ENCODE measurements around the gene SEPHS1.
"Not testable (repeated sequence)": the region's sequence is repeated elsewhere in the genome, so short reads cannot be mapped to it uniquely, and the experiment has no call there.

SEPHS1 gene, protein sequence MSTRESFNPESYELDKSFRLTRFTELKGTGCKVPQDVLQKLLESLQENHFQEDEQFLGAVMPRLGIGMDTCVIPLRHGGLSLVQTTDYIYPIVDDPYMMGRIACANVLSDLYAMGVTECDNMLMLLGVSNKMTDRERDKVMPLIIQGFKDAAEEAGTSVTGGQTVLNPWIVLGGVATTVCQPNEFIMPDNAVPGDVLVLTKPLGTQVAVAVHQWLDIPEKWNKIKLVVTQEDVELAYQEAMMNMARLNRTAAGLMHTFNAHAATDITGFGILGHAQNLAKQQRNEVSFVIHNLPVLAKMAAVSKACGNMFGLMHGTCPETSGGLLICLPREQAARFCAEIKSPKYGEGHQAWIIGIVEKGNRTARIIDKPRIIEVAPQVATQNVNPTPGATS

DNA sequence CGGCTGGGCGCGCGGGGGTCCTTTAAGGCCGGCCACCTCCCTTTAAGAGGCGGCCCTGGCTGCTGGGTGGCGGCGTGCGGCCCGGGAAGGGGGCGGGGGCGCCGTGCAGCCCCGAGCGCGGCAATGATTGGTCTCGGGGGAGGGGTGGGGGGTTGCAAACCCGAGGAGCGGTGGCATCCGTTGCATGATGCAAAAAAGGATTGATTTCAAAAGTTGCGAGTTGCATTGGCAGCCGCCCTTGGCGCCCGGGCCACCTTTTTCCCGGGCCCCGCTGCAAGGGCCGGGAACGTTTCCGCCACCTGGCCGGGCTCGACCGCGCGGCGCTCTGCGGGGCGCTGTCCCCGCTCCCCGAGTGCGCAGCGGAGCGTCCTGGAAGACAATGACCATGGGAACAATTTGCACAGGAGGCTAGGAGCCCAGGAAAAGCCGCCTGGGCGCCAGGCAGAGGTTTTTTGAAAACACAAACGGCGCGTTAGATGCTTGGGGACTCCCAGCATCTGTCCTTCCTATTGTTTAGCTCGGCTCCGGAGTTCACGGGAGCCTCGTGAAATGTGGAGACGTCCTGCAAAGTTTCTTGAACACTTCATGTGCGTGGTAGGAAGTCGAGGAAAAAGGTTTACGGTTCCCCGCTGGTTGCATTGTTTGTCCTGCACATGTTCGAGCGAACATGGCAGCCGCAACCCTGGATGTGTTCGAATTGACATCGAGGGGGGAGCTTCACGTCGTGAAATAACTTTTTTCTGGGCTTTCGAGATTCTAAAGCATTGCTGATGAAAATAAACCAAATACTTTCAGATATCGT, at the start of gene SEPHS1:
Gene SEPHS1, minus strand, starts transcription at position 78 of the 802 bp plus-strand sequence. CDS start 3,343 bp downstream, outside the sequence.
- DNase-seq (ENCODE audit: low read depth, low spot score), result peak; percentile 79

DNA sequence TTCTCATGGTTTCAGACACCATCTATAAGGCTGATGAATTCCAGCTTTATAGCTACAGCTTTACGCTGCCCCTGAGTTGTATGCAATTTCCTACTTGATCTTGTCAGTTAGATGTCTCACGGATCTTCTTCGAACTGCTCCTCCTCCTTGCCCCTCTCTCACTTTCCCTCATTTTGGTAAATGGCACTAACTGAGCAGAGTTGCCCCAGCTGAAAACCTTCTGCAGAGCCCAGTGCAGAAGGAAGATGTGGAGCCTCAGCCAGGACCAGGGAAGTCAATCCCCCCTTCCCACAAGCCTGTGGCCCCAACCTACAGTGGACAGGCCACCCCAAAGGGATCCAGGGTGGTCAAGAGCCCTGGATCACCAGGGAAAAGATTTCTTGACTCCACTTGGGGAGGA, 49.0 kb upstream of the SEPHS1 start:
- DNase-seq (ENCODE audit: low read depth, low spot score), result no peak

DNA sequence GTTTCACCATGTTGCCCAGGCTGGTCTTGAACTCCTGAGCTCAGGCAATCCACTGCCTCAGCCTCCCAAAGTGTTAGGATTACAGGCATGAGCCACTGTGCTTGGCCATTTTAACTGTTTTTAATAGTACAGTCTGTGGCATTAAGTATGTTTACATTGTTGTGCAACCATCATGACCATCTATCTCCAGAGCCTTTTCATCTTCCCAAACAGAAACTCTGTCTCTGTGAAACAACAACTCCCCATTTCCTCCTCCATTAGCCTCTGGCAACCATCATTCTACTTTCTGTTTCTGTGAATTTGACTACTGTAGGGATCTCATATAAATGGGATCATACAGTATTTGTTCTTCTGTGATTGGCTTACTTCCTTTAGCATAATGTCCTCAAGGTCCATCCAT, 48.3 kb upstream of the SEPHS1 start:
- no peak for DNase-seq (ENCODE audit: low read depth, low spot score)

DNA sequence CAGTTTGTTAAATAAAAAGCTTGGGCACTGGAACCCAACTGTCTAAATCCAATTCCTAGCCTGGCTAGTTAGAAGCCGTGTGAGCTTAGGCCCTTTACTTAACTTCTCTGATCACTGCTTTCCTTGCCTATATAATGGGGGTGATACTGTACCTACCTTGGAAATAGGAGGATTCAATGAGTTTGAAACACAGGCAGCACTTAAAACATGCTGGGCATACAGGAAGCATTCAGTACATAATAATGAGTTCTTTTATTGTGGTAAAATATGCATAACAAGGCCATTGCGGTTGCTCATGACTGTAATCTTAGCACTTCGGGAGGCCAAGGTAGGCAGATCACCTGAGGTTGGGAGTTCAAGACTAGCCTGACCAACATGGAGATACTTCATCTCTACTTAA, 47.4 kb upstream of the SEPHS1 start:
- DNase-seq (ENCODE audit: low read depth, low spot score), result no peak

DNA sequence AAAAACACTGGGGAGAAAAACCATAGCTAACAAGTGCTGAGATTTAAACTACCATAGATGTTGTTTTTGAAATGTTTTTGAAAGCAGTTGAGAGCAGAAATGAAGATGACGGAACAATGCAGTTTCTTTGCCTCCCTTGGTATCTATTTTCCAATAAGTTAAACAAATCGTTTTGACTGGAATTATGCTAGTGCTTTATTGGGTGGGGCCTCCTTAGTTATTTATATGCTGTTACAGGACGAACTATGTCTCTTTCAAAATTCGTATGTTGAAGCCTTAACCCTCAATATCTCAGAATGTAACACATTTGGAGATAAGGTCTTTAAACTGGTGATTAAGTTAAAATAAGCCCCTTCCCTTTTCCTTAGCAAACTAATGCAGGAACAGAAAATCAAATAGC, 45.5 kb upstream of the SEPHS1 start:
- no peak for DNase-seq (ENCODE audit: low read depth, low spot score)

DNA sequence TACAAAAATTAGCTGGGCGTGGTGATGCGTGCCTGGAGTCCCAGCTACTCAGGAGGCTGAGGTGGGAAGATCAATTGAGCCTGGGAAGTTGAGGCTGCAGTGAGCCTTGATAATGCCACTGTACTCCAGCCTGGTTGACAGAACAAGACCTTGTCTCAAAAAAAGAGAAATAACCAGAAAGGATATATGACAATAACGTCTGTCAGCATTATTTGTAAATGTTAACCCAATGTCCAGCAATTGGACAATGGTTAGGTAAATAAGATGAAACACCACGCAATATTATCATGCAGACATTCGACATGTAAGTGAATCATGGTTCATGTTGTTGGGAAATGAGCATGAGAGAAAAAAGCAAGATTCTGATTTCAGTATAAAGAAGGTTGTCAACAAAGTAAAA, 44.6 kb upstream of the SEPHS1 start:
- DNase-seq (ENCODE audit: low read depth, low spot score), result no peak

DNA sequence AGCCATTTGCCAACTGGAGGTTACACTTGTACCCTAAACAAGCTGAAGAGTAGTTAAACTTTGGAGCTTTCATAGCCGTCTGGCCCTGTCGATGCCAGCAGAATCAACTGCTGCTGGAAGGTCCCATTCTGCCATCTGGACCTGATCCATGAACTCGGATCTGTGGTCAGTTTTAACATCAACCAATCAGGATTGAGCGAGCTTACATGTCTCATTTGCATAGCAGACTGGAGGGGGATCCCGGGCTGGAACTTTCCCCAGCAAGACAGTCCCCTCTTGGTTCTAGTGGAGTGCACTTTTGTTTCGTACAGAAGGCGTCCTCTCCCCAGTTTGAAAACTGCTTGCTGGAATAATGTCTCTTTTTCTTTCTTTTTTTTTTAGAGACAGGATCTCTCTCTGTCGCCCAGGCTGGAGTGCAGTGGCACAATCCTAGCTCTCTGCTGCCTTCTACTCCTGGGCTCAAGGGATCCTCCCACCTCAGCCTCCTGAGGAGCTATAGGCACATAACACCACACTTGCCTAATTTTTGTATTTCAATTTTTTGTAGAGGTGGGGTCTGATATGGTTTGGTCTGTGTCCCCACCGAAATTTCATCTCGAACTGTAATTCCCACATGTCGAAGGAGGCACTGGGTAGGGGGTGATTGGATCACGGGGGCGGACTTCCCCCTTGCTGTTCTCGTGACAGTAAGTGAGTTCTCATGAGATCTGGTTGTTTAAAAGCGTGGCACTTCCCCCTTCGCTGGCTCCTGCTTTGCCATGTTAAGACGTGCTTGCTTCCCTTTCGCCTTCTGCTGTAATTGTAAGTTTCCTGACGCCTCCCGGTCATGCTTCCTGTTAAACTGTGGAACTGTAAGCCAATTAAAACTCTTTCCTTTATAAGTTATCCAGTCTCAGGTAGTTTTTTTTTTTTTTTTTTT, 42.8 kb upstream of the SEPHS1 start:
- DNase-seq (ENCODE audit: low read depth, low spot score), result no peak

DNA sequence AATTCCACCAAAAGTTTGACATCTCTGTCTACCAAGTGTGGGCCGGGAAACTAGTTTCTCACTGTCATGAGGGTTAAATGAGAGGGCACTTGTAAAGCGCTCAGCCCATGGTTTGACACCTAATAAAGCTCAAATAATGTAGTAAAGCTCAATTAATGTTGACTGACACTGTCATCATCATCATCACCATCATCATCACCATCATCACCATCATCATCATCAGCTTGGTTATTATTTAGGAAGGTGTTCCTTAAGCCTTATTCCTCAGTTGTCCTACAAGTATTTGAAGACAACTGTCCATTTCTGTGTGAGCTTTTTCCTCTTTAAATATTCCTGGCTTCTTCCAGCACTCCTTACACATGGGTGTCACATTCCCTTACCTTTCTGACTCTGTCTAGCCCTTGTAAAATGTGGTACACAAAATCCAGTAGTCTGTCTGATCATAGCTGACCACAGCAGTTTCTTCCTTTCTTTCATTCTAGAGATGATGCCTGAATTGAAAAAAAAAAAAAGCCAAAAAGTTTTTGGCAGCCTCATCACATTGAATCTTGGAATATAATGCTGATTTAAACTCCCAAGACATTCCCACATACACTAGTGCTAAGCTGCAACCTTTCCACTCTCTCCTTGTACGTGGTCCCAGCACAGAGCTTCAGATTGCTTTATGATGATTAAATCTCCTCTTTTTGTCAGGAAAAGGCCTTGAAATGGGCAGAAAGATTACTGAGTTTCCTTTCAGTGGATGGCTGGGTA, 40.6 kb upstream of the SEPHS1 start:
- DNase-seq (ENCODE audit: low read depth, low spot score), result no peak

DNA sequence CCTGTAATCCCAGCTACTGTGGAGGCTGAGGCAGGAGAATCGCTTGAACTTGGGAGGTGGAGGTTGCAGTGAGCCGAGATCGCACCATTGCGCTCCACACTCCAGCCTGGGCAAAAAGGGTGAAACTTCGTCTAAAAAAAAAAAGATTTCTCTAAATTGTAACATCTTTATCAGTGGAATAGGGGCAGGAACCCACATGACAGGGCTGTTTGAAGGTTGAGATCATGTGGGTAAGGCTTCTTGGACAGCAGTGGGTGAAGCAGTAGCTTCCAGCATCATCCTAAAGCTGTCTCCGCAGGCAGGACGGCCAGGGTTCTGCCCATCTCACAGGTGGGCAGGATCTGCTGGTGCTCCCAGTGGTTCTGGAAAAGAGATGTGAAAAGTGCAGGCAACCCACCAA, 37.9 kb upstream of the SEPHS1 start:
- DNase-seq (ENCODE audit: low read depth, low spot score), result no peak

DNA sequence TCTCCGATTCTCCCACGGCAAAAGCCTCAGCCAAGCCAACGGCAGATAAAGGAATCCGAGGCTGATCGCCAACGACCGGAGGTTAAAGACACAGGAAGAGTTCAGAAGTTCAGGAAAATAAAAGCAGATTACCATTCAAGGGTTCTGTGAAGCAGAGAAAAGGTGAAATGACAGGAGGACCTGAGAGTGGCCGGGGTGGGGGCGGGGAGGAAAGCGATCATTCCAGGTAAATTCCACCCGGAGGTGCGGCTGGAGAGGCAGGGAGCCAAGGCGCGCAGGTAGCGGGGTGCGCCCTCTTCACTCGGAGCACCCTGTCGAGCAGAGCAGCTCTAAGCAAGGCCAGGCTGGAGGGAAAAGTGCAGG, 35.3 kb upstream of the SEPHS1 start:
- DNase-seq (ENCODE audit: low read depth, low spot score), result no peak

DNA sequence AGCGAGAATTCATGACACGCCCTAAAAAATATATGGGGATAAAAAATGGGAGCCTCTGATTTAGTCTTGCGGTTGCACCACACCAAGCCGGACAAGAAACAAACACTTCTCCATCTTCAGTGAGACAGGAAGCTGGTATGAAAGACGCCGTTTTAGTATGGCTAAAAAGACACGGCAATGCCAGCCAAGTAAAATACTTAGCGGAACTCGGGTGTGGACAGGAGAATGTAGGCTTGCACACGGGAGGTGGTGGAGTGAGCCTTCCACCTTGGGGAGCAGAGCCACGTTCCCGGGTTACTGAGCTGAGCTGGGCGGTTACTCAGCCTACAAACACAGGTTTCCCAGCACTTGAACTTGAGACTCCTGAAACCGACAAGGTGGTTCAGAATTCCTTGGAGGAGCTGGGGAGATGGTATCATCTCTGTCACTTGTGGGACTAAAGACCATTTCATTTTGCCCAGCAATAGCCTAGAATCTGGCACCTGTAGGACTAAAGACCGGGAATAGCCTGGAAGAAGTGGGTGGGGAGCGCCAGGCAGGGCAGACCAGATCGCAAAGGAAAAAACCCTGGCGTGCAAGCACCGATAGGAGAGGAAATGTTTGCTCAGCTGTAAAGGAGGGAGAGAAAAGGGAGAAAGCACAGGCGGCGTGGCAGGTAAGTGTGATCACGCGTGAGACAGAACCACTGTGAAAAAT, 34.8 kb upstream of the SEPHS1 start:
- DNase-seq (ENCODE audit: low read depth, low spot score), result no peak

DNA sequence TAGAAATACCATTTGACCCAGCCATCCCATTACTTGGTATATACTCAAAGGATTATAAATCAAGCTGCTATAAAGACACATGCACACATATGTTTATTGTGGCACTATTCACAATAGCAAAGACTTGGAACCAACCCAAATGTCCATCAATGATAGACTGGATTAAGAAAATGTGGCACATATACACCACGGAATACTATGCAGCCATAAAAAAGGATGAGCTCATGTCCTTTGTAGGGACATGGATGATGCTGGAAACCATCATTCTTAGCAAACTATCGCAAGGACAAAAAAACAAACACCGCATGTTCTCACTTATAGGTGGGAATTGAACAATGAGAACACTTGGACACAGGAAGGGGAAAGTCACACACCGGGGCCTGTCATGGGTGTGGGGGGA, 31.0 kb upstream of the SEPHS1 start:
- not testable (repeated sequence) for DNase-seq (ENCODE audit: low read depth, low spot score)

DNA sequence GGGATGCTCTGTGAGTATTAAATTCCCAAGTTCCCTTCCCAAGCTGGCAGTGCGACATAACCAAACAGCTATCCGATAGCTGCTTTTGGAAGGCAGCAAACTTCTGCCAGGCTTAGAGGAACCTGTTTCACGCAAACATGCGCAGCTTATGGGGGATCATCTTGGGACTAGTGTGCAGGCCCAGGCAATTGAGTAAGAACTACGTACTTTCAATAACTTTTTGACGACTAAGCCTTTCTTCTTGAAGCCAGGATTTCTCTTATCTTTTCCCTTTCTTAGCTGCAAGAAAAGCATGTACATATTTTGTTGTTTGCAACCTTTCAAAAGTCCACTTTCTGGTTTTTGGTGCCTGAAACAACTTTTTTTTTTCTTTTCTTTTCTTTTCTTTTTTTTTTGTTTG, 28.7 kb upstream of the SEPHS1 start:
- DNase-seq (ENCODE audit: low read depth, low spot score), result no peak

DNA sequence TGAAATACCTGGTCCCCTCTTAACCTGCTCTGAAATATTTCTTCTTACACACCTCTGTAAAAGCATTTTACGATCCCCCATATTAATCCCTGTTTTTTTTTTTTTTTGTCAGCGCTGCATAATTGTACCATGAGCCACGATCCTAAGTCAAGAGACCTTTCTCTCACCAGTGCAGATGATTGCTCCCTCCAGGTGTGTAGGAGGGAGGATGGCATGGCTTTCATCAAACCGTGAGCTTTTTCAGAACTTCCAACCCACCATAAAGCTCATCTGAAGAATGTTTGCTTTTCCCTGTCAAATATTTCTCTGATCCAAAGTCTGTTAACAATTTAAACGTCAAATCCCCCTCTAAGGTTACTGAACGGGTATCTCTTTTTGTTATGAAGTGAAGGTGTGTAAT, 28.2 kb upstream of the SEPHS1 start:
- no peak for DNase-seq (ENCODE audit: low read depth, low spot score)

DNA sequence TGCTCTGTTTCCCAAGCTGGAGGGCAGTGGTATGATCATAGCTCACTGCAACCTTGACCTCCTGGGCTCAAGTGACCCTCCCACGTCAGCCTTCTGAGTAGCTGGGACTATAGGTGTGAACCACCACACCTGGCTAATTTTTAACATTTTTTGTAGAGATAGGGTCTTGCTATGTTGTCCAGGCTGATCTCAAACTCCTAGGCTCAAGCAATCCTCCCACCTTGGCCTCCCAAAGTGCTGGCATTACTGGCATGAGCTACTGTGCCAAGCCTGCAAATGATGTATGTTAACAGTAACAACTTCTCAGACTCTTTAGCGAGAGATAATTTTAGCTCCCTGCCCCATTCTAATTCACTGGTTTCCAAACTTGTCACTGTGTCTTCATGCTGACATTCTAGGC, 27.7 kb upstream of the SEPHS1 start:
- DNase-seq (ENCODE audit: low read depth, low spot score), result no peak

DNA sequence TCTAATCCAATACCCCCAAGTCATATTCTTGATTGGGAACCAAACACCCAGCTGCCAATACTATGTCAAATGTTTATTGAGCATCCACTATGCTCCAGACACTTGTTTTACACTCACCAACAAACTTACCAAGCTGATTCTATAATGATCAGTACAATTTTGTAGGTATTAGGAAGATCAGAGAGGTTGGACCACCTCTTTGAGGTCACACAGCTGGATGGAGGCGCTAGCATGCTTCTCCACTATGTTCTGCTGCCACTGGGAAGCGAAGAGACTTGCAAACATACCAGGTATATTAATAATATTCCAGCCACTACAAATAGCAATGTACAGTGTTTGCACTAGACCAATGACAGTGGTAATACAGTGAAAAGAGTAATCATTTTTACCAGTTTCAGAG, 25.6 kb upstream of the SEPHS1 start:
- no peak for DNase-seq (ENCODE audit: low read depth, low spot score)

DNA sequence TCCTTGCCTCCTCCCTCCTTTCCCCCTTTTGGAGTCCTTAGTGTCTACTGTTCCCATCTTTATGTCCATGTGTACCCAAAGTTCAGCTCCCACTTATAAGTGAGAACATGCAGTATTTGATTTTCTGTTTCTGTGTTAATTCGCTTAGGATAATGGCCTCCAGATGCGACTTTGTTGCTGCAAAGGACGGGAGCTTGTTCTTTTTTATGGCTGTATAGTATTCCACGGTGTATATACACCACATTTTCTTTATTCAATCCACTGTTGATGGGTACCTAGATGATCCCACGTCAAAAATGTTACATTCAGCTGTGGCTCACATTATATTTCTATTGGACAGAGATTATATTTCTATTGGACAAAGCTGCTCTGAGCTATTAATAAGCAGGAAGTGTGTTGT, 24.4 kb upstream of the SEPHS1 start:
- no peak for DNase-seq (ENCODE audit: low read depth, low spot score)

DNA sequence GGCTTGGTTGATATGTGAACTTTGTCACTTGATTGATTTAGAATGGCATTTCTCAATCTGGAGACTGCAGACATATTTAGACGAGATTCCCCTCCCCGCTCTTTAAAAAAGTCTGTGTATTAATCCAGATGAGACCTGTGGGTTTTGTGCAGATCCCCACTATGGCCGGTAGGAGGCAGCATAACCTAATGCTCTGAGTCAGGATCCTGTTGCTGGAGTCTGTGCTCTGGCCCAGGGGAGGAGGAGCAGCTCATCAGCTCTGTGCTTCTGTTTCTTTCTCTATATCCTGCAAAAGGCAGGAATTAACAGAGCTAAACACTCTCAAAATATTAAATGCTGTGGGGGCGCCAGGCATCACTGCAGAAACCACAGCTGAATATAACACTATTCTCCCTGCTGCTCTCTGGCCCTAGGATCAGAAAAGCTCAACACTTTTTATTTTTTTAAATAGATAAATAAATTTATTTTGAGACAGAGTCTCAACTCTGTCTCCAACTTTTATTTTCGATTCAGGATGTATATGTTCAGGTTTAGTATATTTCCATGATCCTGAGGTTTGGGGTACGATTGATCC, 23.9 kb upstream of the SEPHS1 start:
- no peak for DNase-seq (ENCODE audit: low read depth, low spot score)

DNA sequence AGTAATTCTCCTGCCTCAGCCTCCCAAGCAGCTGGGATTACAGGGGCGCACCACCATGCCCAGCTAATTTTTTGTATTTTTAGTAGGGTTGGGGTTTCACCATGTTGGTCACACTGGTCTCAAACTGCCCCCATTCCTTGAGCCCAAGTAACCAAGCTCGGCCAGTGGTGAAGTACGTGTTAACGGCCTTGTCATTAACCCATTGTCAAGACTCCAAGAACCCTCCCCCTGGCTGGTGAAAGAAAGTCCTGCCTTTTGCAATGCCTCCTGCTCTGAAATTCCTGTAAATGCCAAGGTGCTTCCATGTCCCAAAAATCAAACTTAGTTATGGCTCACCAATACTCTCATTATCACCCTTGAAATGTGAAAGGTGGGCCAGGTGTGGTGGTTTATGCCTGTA, 18.8 kb upstream of the SEPHS1 start:
- no peak for DNase-seq (ENCODE audit: low read depth, low spot score)

DNA sequence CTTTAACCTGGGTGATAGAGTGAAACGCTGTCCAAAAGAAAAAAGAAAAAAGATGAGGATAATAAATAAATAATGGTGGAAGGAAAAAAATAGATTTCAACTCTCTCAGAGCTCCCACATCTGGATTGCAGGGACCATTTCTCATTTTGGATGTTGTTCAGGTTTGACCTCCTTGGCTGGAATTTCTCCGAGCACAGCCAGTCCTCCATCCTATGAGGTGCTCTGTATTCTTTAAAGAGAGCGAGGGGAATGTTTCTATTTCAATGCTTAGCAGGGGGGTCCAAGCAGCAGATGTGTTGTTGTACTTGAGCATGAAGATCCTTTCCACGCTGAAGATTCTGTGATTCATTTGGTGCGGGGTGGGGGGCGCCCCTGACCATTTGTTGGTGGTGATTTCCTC, 17.7 kb upstream of the SEPHS1 start:
- no peak for DNase-seq (ENCODE audit: low read depth, low spot score)

Data from activated naive CD8-positive, alpha-beta T cell treated with anti-CD3 and anti-CD28 coated beads, Interleukin-2, amount 50 U/mL, for 16 hours (primary cell).